GM21381 (cell line): ENCODE results near the gene DENND6B.

Source experiments
- ATAC-seq: cut with Tn5 transposase; IDR thresholded peaks from one replicate; pipeline ENCODE4 v1.9.1; 2021; ENCODE audit warnings: mild to moderate bottlenecking, moderate library complexity; ENCODE audit not compliant: unreplicated experiment

DENND6B gene

DNA sequence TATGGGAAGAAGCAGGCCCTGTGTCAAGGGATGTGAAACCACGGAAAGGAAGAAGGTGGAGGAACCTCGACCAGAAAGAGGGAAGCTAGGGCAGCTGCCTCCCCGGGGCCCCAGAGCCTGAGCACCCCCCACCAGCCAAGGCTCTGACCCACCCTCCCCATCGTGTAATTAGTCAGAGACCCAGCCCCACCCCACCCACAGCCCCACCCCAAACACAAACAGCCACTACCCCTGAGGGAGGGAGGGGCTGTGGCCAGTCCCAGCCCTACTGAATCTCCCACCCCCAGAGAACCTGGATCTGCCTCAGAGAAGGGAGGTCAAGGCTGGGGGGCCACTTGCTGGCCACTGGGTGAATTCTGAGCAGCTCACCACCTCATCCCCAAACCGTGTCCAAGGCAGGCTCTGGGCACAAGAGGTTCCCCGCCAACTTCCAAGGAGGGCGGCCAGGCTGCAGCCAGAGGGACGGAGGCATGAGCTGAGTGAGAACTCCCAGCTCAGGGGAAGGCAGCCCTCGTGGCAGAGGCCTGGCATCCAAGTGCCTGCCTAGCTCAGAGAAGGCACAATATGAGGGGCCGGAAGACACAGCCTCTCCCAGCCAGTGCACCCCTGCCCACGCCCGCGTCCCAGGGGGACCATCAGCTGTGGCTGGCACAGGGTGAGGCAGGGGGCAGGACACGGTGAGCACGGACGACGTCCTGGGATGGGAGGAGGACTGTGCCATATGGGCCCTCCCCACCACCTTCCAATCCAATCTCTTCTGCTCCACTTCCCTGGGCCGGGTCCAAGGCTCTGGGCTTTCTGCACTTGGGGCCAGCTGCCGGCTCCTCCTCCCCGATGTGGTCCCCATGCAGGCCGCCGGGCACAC, 22.1 kb downstream of the DENND6B start:
- ATAC-seq, result no peak

- ATAC-seq, result no peak
These were observed 22.8 kb downstream of the DENND6B start for GRCh38 chr22:50303848-50304527.

GRCh38 chr22:50303515-50303847, 23.3 kb downstream of the DENND6B start:
- ATAC-seq, result no peak

DNA sequence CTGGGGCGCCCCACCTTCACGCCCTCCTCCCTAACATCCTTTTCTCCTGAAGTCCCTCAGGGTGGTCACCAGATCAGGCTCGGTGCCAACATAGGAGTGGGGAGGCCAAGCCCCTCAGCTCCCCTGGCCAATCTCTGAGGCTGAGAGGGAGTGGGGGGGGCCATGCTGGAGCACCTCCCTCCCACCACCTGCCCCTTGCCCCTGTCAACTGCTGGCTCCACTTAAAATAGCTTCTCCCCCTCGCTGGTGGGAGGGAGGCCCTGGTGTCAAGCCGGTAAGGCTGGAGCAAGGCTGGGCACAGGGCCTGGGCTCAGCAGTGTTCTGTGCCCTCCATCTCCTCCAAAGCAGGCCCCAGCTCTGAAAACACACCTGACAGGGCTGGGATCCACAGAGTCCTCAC, 24.2 kb downstream of the DENND6B start:
- ATAC-seq, result no peak

DNA sequence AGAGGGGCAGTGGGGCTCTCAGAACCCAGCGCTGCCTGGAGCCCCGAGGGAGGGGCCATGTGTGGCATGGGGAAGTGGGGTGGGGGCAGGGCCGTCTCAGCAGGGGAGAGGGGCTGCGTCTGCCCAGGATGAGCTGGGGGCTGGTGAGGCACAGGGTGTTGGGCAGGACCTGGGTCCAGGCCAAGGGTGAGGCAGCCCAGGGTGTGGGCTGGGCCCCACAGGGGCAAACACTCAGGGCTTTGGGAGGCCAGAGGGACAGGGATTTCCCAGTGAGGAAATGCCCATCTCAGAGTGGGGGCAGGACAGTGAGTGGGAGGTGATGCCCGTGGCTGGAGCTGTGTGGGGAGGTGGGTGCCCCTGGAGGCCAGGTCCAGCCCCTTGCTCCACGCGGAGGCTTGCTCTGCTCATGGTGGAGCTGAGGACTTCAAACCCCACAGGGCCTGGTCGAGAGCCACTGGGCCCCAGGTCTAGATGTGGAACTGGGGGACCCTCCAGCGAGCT, 24.7 kb downstream of the DENND6B start:
- ATAC-seq, result no peak

GRCh38 chr22:50301581-50301991, 25.2 kb downstream of the DENND6B start:
- ATAC-seq, result no peak

DNA sequence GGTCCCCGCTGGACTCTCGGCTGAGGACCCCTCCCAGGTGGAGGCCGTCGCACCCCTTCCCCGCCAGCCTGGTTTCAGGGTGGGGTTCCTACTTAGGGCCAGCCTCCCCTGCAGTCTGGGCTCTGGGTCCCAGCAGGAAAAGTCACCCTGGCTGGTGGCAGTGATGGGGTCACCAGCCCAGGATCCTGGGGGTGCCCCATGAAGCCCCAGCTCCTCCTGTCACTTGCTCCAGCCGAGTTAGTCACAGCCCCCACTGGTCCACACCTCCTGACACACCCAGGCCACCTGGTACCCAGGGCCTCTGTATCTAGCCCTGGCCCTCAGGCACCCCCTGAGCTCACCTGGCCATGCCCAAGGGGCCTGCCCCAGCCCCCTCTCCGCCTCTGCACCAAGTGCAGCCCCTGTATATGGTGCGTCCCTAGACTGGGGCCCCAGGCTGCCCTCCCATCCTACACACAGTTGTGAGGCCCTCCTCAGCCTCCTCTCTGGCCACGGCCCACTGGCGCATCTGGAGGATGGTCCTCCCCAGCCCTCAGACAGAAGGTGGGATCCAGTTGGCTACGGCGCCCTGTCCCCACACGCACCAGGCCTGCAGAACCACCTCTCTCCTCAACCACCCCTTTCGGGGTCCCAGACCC, 26.1 kb downstream of the DENND6B start:
- ATAC-seq, result no peak

GRCh38 chr22:50299785-50300619, 26.8 kb downstream of the DENND6B start:
- ATAC-seq, result no peak

DNA sequence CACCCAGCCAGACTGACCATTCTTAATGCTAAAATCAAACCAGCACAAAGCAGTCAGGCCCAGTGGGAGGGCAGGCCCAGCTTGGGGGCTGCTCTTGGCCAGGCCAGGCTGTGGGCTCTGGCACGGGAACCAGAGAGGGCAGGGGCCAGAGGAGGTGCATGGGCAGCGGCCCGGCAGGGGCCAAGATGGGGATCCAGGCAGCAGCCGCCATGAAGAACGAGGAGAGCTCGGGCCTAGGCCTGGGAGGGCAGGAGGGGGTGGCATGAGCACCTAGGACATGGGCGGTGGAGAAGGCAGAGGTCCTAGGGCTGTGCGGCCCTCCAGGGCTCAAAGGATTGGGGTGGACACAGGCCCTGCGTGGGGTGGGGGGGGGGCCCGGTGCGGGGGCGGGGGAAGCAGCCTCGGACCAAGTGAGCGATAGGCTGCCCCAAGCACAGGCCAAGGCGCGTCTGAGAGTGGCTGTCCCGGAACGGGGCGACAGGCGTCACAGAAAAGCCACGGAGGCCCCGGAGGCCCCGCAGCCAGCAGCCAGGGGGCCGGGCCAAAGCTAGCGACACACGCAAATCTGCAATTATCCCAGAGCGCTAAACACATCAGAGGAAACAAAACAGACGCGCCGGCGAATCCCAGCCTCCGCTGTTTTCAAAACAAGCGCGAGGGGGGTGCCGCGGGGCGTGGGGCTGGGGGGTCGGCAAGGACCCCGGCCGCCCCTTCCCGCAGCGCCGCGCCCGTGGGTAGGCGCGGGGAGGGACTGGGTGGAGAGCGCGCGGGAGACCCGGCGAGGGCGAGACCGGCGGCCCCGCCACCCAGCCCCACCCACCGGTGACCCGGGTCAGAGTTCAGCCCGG, 27.7 kb downstream of the DENND6B start:
- no peak for ATAC-seq

DNA sequence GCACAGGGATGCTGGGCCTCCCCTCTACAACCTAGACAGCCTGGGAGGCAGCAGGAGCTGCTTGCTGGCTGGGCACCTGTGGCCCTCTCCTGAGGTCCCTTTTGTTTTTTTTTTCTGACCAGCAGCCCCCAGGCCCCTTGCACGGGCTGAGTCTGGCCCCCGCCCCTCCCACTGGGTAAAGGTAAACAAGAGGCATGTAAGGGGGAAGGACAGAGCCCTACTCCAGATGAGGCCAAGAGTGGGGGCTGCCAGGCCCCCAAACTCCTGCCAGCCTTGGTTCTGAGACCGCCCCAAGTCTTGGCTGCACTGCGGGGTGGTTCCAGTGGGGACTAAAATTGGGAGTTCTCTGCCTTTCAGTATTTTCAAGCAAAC, 28.6 kb downstream of the DENND6B start:
- ATAC-seq, result no peak

DNA sequence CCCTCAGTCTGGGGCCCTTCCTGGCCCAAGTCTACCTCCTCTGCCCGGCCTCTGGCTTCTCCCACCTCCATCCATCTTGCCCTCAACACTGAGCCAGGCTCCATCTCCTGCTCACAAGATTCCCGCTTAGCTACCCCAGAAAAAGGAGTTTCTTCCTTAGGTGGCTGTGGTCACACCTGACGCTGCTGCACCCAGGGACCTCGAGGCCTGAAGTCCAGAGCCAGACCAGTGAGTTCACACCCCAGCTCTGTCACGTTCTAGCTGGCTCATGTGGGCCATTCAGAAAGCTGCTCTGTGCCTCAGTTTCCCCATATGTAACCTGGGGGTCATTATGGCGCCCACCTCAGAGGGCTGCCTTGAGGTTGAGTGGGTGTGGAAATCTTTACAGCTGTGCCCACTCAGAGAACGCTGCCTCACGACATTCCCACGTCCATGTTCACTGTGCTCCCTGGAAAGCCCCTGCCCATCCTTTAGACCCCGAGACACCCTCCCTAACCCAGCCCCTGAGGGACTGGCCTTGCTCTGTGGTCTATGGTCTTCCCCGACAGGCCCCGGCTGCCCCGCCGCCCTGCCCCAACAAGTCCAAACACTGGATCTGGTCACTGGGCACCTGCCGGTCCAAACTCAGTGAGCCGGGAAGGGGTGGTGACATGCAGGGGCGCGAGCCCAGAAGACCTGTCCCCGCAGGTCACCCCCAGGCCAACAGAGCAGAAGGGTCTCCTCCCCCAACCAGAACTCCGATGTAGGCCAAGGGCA, 29.1 kb downstream of the DENND6B start:
- ATAC-seq, result no peak

- ATAC-seq, result no peak
These were observed 29.9 kb downstream of the DENND6B start for GRCh38 chr22:50296658-50297490.

DNA sequence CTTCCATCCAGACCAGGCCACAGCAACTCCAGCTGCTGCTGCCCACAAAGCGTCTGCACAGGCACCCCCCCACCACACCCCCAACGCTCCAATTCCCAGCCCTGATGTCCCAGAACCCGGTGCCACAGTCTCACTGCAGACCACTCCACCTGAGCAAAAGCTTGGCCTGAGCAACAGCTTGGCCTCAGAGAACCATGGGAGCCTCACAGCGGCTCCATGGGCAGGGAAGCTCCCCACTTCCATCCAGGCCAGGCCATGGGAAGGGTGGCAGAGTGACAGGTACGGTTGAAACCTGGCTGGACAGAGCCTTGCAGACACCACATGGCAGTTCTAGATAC, 32.5 kb downstream of the DENND6B start:
- ATAC-seq, result no peak

DNA sequence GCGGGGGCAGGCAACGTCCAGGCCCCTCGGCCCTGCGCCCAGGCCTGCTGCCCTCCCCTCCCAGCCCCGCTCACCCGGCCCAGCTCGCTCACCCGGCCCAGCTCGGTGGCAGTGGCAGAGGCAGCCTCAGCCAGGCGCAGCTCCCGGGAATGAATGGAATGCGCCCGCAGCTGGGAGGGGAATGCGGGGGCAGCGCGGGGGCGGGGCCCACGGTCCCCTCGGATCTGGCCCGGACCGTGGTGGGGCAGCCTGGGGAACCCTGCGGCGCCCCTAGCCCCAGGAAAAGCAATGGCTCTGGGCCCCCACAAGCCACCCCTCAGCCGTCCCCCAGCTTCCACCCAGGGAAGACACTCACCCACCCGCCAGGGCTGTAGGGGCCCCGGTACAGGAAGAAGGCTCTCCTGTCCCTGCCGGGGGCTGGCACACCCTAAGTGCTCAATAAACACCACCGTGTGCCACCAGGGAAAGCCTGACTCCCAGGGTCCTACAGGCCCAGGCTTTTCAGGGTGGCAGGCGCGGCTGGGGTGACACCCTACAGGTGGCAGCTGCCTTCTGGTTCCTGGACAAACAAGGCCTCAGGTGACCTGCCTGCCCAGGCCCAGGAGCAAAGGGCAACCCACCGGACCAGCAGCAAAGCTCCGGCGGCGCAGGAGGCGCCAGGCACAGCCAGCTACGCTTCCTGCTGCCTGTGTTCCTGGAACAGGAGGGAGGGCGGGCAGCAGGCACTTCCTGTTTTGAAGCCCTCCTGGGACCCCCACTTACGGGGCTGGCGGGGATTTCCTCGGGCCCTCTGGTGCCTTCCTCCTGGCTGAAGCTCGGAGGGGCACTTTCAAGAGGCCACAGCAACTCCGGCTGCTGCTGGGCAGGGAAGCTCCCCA, 33.1 kb downstream of the DENND6B start:
- ATAC-seq, result no peak

DNA sequence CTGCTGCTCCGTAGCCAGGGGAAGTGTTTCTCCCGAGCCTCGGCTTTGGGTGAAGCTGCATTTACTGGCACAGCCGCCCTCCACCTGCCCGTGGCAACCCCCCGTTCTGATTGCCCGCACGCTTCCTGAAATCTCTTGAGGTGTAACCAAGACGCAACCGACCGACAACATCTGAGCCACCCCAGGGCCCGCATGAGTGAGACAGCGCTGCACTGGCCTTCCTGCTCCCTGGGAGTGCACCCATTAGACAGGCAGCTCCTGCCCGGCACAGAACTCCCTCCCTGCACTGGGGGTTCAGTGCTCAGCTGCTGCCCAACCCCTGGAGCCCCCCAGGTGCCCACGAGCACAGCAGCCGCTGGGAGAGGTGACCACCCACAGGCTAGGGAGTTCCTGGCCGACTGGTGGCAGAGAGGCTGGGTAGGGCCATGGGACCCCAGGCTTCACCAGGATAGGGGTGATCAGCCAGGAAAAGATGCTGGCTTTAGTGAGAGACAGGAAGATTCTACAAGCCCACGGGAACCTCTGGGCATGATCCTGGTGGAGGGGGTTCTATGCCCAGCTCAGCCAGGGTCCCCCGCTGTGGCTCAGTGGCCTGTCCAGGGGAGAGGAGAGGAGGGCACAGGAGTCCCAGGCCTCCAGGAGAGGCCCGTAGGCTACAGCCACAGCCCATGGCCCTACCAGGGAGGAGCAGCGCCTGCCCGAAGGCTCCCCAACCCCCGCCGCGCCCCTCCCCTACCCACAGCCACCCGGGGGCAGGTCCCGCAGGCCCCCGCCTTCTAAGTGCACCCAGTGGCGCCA, 34.0 kb downstream of the DENND6B start:
- no peak for ATAC-seq

- ATAC-seq, result no peak
These were observed 36.7 kb downstream of the DENND6B start for GRCh38 chr22:50289942-50290630.
